ENCODE measurements around the gene ZNF691.
"Not testable (repeated sequence)": the region's sequence is repeated elsewhere in the genome, so short reads cannot be mapped to it uniquely, and the experiment has no call there.

Gene ZNF691

GRCh38 chr1:42899960-42900359 is 53.5 kb downstream of the ZNF691 start:
- not testable (repeated sequence) for H3K36me3 ChIP-seq (ENCODE audit: control insufficient read depth in 1 of 2, insufficient read depth in 2 of 2, low read length in 2 of 2); H3K4me3 ChIP-seq (ENCODE audit: low read depth in 1 of 2, low read length in 2 of 2); H3K9me3 ChIP-seq (ENCODE audit: control insufficient read depth in 1 of 2, low read length in 2 of 2); H3K27ac ChIP-seq (ENCODE audit: low read depth, low read length); H3K27me3 ChIP-seq (ENCODE audit: control insufficient read depth in 1 of 2, insufficient read depth in 2 of 2, low read length in 2 of 2); H3K9ac ChIP-seq (ENCODE audit: low read depth in 1 of 2, low read length in 2 of 2); H3K4me1 ChIP-seq (ENCODE audit: control insufficient read depth in 1 of 2, insufficient read depth in 2 of 2, low read length in 2 of 2)

All from duodenal mucosa (tissue), 2 donors.